UCSD-AML1 (cell line): ENCODE results near the gene ITPK1.

ENCODE experiments used
- DNase-seq: peaks from one replicate; lab custom pipeline; 2025; ENCODE audit not compliant: unreplicated experiment; lab: John Stamatoyannopoulos, UW

Gene ITPK1

GRCh38 chr14:92903359-92903758, 212.4 kb downstream of the ITPK1 start:
- DNase-seq, result no peak

GRCh38 chr14:92902726-92903125, 213.0 kb downstream of the ITPK1 start:
- no peak for DNase-seq

- DNase-seq, result no peak
Observed at GRCh38 chr14:92902191-92902590, 213.5 kb downstream of the ITPK1 start.

GRCh38 chr14:92900660-92901059, 215.1 kb downstream of the ITPK1 start:
- no peak for DNase-seq

GRCh38 chr14:92898566-92899131, 217.1 kb downstream of the ITPK1 start:
- DNase-seq, result no peak

- no peak for DNase-seq
Observed at GRCh38 chr14:92897922-92898565, 217.7 kb downstream of the ITPK1 start.

- no peak for DNase-seq
Observed at GRCh38 chr14:92895352-92895878, 220.3 kb downstream of the ITPK1 start.

GRCh38 chr14:92892589-92892988, 223.1 kb downstream of the ITPK1 start:
- no peak for DNase-seq

- no peak for DNase-seq
Observed at GRCh38 chr14:92890830-92891588, 224.7 kb downstream of the ITPK1 start.

GRCh38 chr14:92888896-92889295, 226.8 kb downstream of the ITPK1 start:
- DNase-seq, result no peak

- no peak for DNase-seq
Observed at GRCh38 chr14:92887157-92887556, 228.6 kb downstream of the ITPK1 start.
